GM19395 (cell line): ENCODE results near the gene RAX.
"Not testable (repeated sequence)": the region's sequence is repeated elsewhere in the genome, so short reads cannot be mapped to it uniquely, and the experiment has no call there.

Experiments
- ATAC-seq: cut with Tn5 transposase; IDR thresholded peaks from one replicate; pipeline ENCODE4 v1.9.1; 2021; ENCODE audit warnings: mild to moderate bottlenecking, moderate library complexity; ENCODE audit not compliant: unreplicated experiment

Gene RAX

GRCh38 chr18:59273759-59274532, 692 bp upstream of the RAX start:
- ATAC-seq: no peak

- no peak for ATAC-seq
Observed at GRCh38 chr18:59272221-59272888, 899 bp downstream of the RAX start.

GRCh38 chr18:59271606-59272220, 1.5 kb downstream of the RAX start:
- no peak for ATAC-seq

GRCh38 chr18:59270689-59271257, 2.5 kb downstream of the RAX start:
- no peak for ATAC-seq

- ATAC-seq: no peak
Observed at GRCh38 chr18:59269563-59270119, 3.6 kb downstream of the RAX start.

GRCh38 chr18:59268721-59269562, 4.3 kb downstream of the RAX start:
- no peak for ATAC-seq

GRCh38 chr18:59268127-59268720, 5.0 kb downstream of the RAX start:
- ATAC-seq: no peak

- ATAC-seq: no peak
Observed at GRCh38 chr18:59267503-59268126, 5.6 kb downstream of the RAX start.

- ATAC-seq: no peak
Observed at GRCh38 chr18:59266886-59267502, 6.3 kb downstream of the RAX start.

- no peak for ATAC-seq
Observed at GRCh38 chr18:59266459-59266858, 6.8 kb downstream of the RAX start.

- ATAC-seq: no peak
Observed at GRCh38 chr18:59265974-59266369, 7.3 kb downstream of the RAX start.

- peak; percentile 60 for ATAC-seq
Observed at GRCh38 chr18:59265246-59265973, 7.8 kb downstream of the RAX start.

- ATAC-seq: no peak
Observed at GRCh38 chr18:59264651-59265245, 8.5 kb downstream of the RAX start.

- no peak for ATAC-seq
Observed at GRCh38 chr18:59264121-59264571, 9.1 kb downstream of the RAX start.

GRCh38 chr18:59263661-59264060, 9.6 kb downstream of the RAX start:
- ATAC-seq: no peak

GRCh38 chr18:59262243-59262642, 11.0 kb downstream of the RAX start:
- ATAC-seq: not testable (repeated sequence)

GRCh38 chr18:59261842-59262241, 11.4 kb downstream of the RAX start:
- ATAC-seq: not testable (repeated sequence)

GRCh38 chr18:59255491-59255890, 17.8 kb downstream of the RAX start:
- not testable (repeated sequence) for ATAC-seq
